H1 (cell line): ENCODE measurements around the gene RMP24.

ENCODE experiments used
- CTCF ChIA-PET: fragments of 300-600 bp; sonication (Branson Sonifier 250); formaldehyde crosslinking; loops from one replicate; lab custom pipeline; 2021; ENCODE audit not compliant: partially characterized antibody; lab: Charles Lee
- POLR2A ChIA-PET: fragments of 300-600 bp; sonication (Branson Sonifier 250); formaldehyde crosslinking; loops from one replicate; lab custom pipeline; 2021; ENCODE audit warnings: inconsistent platforms; ENCODE audit not compliant: partially characterized antibody; lab: Charles Lee
- DNase-seq, 2 experiments: peaks; one replicate each; pipeline versions ENCODE4 v3.0.0 to v3.0.0-alpha.2; 2010 to 2022; ENCODE audit warnings: low spot score in 2 of 2, low read depth in 1 of 2, mixed read lengths in 1 of 2
- FAIRE-seq: peaks from 2 replicates; lab custom pipeline; 2011; peaks lifted over from hg19 to GRCh38; lab: Jason Lieb, UNC
- H2AFZ ChIP-seq: 2 replicates; pipeline ENCODE4 v1.8.1; 2012; ENCODE audit warnings: low read length, inconsistent platforms
- H2AK5ac ChIP-seq: 2 replicates; pipeline ENCODE4 v1.6.1; 2013; ENCODE audit warnings: low read depth, low read length
- H2BK120ac ChIP-seq: replicated peaks from 2 replicates; pipeline ENCODE3; 2013; ENCODE audit warnings: low read depth, low read length, inconsistent platforms
- H2BK12ac ChIP-seq: 2 replicates; pipeline ENCODE4 v1.6.1; 2013; ENCODE audit warnings: low read depth, low read length
- H2BK15ac ChIP-seq: 2 replicates; pipeline ENCODE4 v1.6.1; 2013; ENCODE audit warnings: low read length
- H2BK20ac ChIP-seq: 2 replicates; pipeline ENCODE4 v1.6.1; 2013; ENCODE audit warnings: low read length
- H2BK5ac ChIP-seq: 2 replicates; pipeline ENCODE4 v1.6.1; 2013; ENCODE audit warnings: low read depth, low read length
- H3K14ac ChIP-seq: 2 replicates; pipeline ENCODE4 v1.6.1; 2013; ENCODE audit warnings: inconsistent platforms; ENCODE audit not compliant: insufficient read length
- H3K18ac ChIP-seq: 2 replicates; pipeline ENCODE4 v1.6.1; 2013; ENCODE audit warnings: low read length; ENCODE audit errors: extremely low read depth
- H3K23ac ChIP-seq: 2 replicates; pipeline ENCODE4 v1.6.1; 2013; ENCODE audit warnings: inconsistent platforms; ENCODE audit not compliant: insufficient read length
- H3K23me2 ChIP-seq: 2 replicates; pipeline ENCODE4 v1.6.1; 2013; ENCODE audit warnings: low read depth, low read length
- H3K27ac ChIP-seq: 2 replicates; pipeline ENCODE4 v1.6.1; 2011; ENCODE audit warnings: low read depth, low read length, inconsistent platforms
- H3K27me3 ChIP-seq, 4 experiments: replicated peaks in 1 of 4; 1 replicate in 1 of 4; 2 replicates in 3 of 4; pipeline versions ENCODE4 v1.6.1 to v1.8.1; 2011 to 2013; ENCODE audit warnings: low read length in 3 of 4, mild to moderate bottlenecking in 3 of 4, inconsistent platforms in 2 of 4, mixed read lengths in 2 of 4, moderate library complexity in 1 of 4; ENCODE audit not compliant: control insufficient read depth in 3 of 4, insufficient read depth in 3 of 4; ENCODE audit errors: extremely low read depth in 1 of 4
- H3K36me3 ChIP-seq, 4 experiments: 2 replicates each; pipeline versions ENCODE4 v1.6.1 to v1.8.1; 2011 to 2013; ENCODE audit warnings: mild to moderate bottlenecking in 4 of 4, low read length in 3 of 4, moderate library complexity in 2 of 4, control low read depth in 1 of 4, inconsistent platforms in 1 of 4; ENCODE audit not compliant: insufficient read depth in 4 of 4, control insufficient read depth in 2 of 4
- H3K4ac ChIP-seq: replicated peaks from 2 replicates; pipeline ENCODE3; 2013; ENCODE audit warnings: low read length, low read depth, mixed read lengths, inconsistent platforms; ENCODE audit not compliant: insufficient read length
- H3K4me1 ChIP-seq, 4 experiments: replicated peaks in 1 of 4; 1 replicate in 1 of 4; 2 replicates in 3 of 4; pipeline versions ENCODE4 v1.6.1 to v1.8.1; 2011 to 2013; ENCODE audit warnings: low read length in 3 of 4, inconsistent platforms in 2 of 4, mixed read lengths in 1 of 4; ENCODE audit not compliant: insufficient read depth in 4 of 4, control insufficient read depth in 3 of 4
- H3K4me2 ChIP-seq, 2 experiments: 2 replicates each; pipeline versions ENCODE4 v1.6.1 to v1.8.1; 2011 to 2013; ENCODE audit warnings: low read depth in 2 of 2, low read length in 2 of 2, control low read depth in 1 of 2, inconsistent platforms in 1 of 2, mild to moderate bottlenecking in 1 of 2; ENCODE audit not compliant: insufficient read depth in 1 of 2
- H3K4me3 ChIP-seq, 4 experiments: fragments of 200-600, 300-600 bp in 1 of 4; sonication (generic), shearing (Covaris generic), sonication (Bioruptor Twin) in 1 of 4; 2 replicates each; pipeline versions ENCODE4 v1.5.1 to v1.8.1; 2011 to 2016; ENCODE audit warnings: low read length in 4 of 4, low read depth in 3 of 4, control low read depth in 2 of 4, inconsistent platforms in 2 of 4, mild to moderate bottlenecking in 2 of 4, mixed read lengths in 1 of 4, moderate library complexity in 1 of 4; ENCODE audit not compliant: insufficient read depth in 2 of 4; ENCODE audit errors: extremely low read depth in 1 of 4
- H3K56ac ChIP-seq: replicated peaks from 2 replicates; pipeline ENCODE3; 2013; ENCODE audit warnings: low read depth, mild to moderate bottlenecking, mixed read lengths, low read length, inconsistent platforms; ENCODE audit not compliant: insufficient read length
- H3K79me1 ChIP-seq: 2 replicates; pipeline ENCODE4 v1.6.1; 2013; ENCODE audit warnings: low read depth, low read length, control low read depth
- H3K79me2 ChIP-seq, 2 experiments: 2 replicates each; pipeline versions ENCODE4 v1.6.1 to v1.8.1; 2012 to 2013; ENCODE audit warnings: low read length in 2 of 2, mild to moderate bottlenecking in 2 of 2, inconsistent platforms in 1 of 2; ENCODE audit not compliant: insufficient read depth in 2 of 2, control insufficient read depth in 1 of 2
- H3K9ac ChIP-seq, 4 experiments: replicated peaks in 1 of 4; 1 replicate in 1 of 4; 2 replicates in 3 of 4; pipeline versions ENCODE4 v1.6.1 to v1.8.1; 2011 to 2013; ENCODE audit warnings: low read depth in 3 of 4, low read length in 3 of 4, control low read depth in 2 of 4, mild to moderate bottlenecking in 2 of 4, moderate library complexity in 2 of 4, inconsistent platforms in 1 of 4; ENCODE audit errors: extremely low read depth in 1 of 4
- H3K9me3 ChIP-seq, 2 experiments: 2 replicates each; pipeline versions ENCODE4 v1.6.1 to v1.8.1; 2012 to 2013; ENCODE audit warnings: mild to moderate bottlenecking in 2 of 2, moderate library complexity in 2 of 2, control low read depth in 1 of 2, inconsistent platforms in 1 of 2, low read depth in 1 of 2, low read length in 1 of 2, mixed read lengths in 1 of 2; ENCODE audit not compliant: insufficient read depth in 2 of 2
- H4K20me1 ChIP-seq, 2 experiments: replicated peaks in 1 of 2; 2 replicates each; pipeline versions ENCODE3 to v1.8.1; 2011 to 2013; ENCODE audit warnings: inconsistent platforms in 2 of 2, low read length in 2 of 2, mild to moderate bottlenecking in 1 of 2; ENCODE audit not compliant: insufficient read depth in 2 of 2, control insufficient read depth in 1 of 2
- H4K5ac ChIP-seq: 2 replicates; pipeline ENCODE4 v1.6.1; 2013; ENCODE audit warnings: low read length, low read depth, mixed read lengths, inconsistent platforms; ENCODE audit not compliant: insufficient read length
- H4K8ac ChIP-seq: 2 replicates; pipeline ENCODE4 v1.8.0; 2013; ENCODE audit warnings: mild to moderate bottlenecking, moderate library complexity, low read length, inconsistent platforms; ENCODE audit not compliant: insufficient read depth; ENCODE audit errors: extremely low read depth
- H4K91ac ChIP-seq: replicated peaks from 2 replicates; pipeline ENCODE3; 2013; ENCODE audit warnings: low read length, mixed read lengths, inconsistent platforms; ENCODE audit not compliant: insufficient read length
- CBX8 ChIP-seq: fragments of 300-800, 300-1000 bp; sonication (generic); IDR thresholded peaks from 2 replicates; pipeline ENCODE4 v1.7.1; 2016; ENCODE audit warnings: low read depth, low read length, borderline replicate concordance
- FOSL1 ChIP-seq: IDR thresholded peaks from 2 replicates; pipeline ENCODE4 v1.6.1; 2011; ENCODE audit warnings: mild to moderate bottlenecking, low read depth, low read length, moderate library complexity; ENCODE audit not compliant: insufficient read depth
- HDAC6 ChIP-seq: IDR thresholded peaks from one replicate; pipeline ENCODE4 v1.7.1; 2012; ENCODE audit warnings: low read depth, mild to moderate bottlenecking, inconsistent platforms, low read length, moderate library complexity
- RXRA ChIP-seq: IDR thresholded peaks from 2 replicates; pipeline ENCODE4 v1.6.1; 2011; ENCODE audit warnings: low read depth, mild to moderate bottlenecking, low read length, moderate library complexity; ENCODE audit not compliant: insufficient read depth
- SP4 ChIP-seq: IDR thresholded peaks from 2 replicates; pipeline ENCODE4 v1.6.1; 2012; ENCODE audit warnings: low read length, inconsistent platforms
- ZNF274 ChIP-seq: IDR thresholded peaks from 2 replicates; pipeline ENCODE4 v1.7.0; 2012; ENCODE audit warnings: low read length, borderline replicate concordance; ENCODE audit errors: extremely low read depth
- WGBS, 2 experiments: shearing (Covaris generic) in 1 of 2; methylation state at CpG; one replicate each; pipeline versions ENCODE4 v1.1.6 to v1.1.7; 2013 to 2015; ENCODE audit warnings: low lambda C conversion rate in 2 of 2, mixed read lengths in 2 of 2, inconsistent platforms in 1 of 2, low coverage in 1 of 2, missing lambda C conversion rate in 1 of 2; ENCODE audit not compliant: insufficient replicate concordance in 2 of 2, insufficient coverage in 1 of 2, insufficient read length in 1 of 2; ENCODE audit errors: extremely low coverage in 1 of 2, missing lambda C conversion rate in 1 of 2; 5-methylcytosine and 5-hydroxymethylcytosine counted together
- TF ChIP-seq, protein P1 (sequence below): IDR thresholded peaks from 2 replicates; pipeline ENCODE4 v1.6.1; 2011; ENCODE audit warnings: low read depth, mild to moderate bottlenecking, low read length; ENCODE audit not compliant: insufficient read depth
- TF ChIP-seq, protein P2 (sequence below), 3 experiments: IDR thresholded peaks; 1 replicate in 2 of 3; 2 replicates in 1 of 3; pipeline versions ENCODE4 v1.5.1 to v1.6.1; 2011; ENCODE audit warnings: low read length in 3 of 3, mild to moderate bottlenecking in 3 of 3, inconsistent platforms in 2 of 3, low read depth in 1 of 3, moderate library complexity in 1 of 3; ENCODE audit not compliant: insufficient read depth in 1 of 3; ENCODE audit errors: control extremely low read depth in 1 of 3

RMP24 gene

GRCh38 chr18:35974181-35974580 lies 1.7 kb downstream of the RMP24 start:
- Histone ChIP-seq H2BK12ac (no peak overlapping the region), H2BK5ac (no peak overlapping the region), H4K20me1 (no peaks in the 10 kb centered on the region), H3K27ac (no peak overlapping the region), H3K4me2 (peak overlapping the region in 1 of 2 experiments; percentile 87; a peak in 2 of 4 replicates), H2BK120ac (no peak overlapping the region), H3K4me1 (peaks cover 0 to 4% (median 2%) of the 10 kb centered on the region in 4 experiments; a peak in 2 of 7 replicates), H3K27me3 (no peaks in the 10 kb centered on the region), H4K5ac (no peak overlapping the region), H2BK15ac (no peak overlapping the region), H3K9ac (no peak overlapping the region), H3K14ac (no peak overlapping the region), H3K79me2 (peaks cover 3 to 22% of the 10 kb centered on the region in 2 experiments; a peak in 3 of 4 replicates), H3K23ac (no peak overlapping the region), H3K9me3 (no peaks in the 10 kb centered on the region), H3K79me1 (0 out of 2 replicates have a peak, but pooled peaks cover 2% of the 10 kb centered on the region), H4K91ac (no peak overlapping the region), H3K18ac (no peak overlapping the region), H3K56ac (no peak overlapping the region), H2AFZ (no peak overlapping the region), H3K36me3 (peaks cover 10 to 51% (median 30%) of the 10 kb centered on the region in 4 experiments), H2AK5ac (no peak overlapping the region), H2BK20ac (no peak overlapping the region), H3K4ac (no peak overlapping the region), H3K4me3 (peak overlapping the region in 1 of 4 experiments; percentile 90; a peak in 1 of 8 replicates), H4K8ac (no peak overlapping the region), H3K23me2 (peaks cover 6% of the 10 kb centered on the region)
- FAIRE-seq (no peak), DNase-seq (no peak)
- ChIA-PET POLR2A (interaction anchor here (0.5 to 1.6 kb wide), 3 partner anchors 32 to 803 kb away, joined by 3 to 4 read pairs (median 4); no protein-coding TSS in a partner anchor), CTCF (interaction anchor here (0.9 to 1.8 kb wide), 4 partner anchors 22 to 223 kb away, joined by 4 to 7 read pairs (median 4); no protein-coding TSS in a partner anchor)
- TF ChIP-seq ZNF274 (no peak), CBX8 (no peak), RXRA (no peak), SP4 (no peak), HDAC6 (no peak), FOSL1 (no peak)
- TF ChIP-seq, protein P1, sequence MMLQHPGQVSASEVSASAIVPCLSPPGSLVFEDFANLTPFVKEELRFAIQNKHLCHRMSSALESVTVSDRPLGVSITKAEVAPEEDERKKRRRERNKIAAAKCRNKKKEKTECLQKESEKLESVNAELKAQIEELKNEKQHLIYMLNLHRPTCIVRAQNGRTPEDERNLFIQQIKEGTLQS: no peak
- TF ChIP-seq, protein P2, sequence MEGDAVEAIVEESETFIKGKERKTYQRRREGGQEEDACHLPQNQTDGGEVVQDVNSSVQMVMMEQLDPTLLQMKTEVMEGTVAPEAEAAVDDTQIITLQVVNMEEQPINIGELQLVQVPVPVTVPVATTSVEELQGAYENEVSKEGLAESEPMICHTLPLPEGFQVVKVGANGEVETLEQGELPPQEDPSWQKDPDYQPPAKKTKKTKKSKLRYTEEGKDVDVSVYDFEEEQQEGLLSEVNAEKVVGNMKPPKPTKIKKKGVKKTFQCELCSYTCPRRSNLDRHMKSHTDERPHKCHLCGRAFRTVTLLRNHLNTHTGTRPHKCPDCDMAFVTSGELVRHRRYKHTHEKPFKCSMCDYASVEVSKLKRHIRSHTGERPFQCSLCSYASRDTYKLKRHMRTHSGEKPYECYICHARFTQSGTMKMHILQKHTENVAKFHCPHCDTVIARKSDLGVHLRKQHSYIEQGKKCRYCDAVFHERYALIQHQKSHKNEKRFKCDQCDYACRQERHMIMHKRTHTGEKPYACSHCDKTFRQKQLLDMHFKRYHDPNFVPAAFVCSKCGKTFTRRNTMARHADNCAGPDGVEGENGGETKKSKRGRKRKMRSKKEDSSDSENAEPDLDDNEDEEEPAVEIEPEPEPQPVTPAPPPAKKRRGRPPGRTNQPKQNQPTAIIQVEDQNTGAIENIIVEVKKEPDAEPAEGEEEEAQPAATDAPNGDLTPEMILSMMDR (IDR thresholded peaks at IDR 0.05; ENCODE audit: control extremely low read depth in 1 of 3, insufficient read depth in 1 of 3, low read depth in 1 of 3, low read length in 3 of 3): no peak
- WGBS, 2 experiments: 84 to 100% methylated on average over 1 to 3 of the region's 3 CpGs
